ENCODE measurements around the gene VPS13A.

DNA sequence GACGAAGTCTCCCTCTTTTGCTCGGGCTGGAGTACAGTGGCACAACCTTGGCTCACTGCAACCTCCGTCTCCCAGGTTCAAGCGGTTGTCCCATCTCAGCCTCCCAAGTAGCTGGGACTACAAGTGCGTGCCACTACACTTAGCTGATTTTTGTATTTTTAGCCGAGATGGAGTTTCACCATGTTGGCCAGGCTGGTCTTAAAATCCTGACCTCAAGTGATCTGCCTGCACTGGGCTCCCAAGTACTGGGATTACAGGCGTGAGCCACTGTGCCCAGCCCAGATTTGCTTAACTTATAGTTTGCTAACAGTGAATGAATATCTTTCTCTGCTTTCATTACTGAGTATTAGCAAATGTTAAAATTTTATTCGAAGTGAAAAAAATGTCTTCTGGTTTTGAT is 84.3 kb downstream of the VPS13A start:
- no peak for TF ChIP-seq CHD2 (IDR thresholded peaks at IDR 0.05; ENCODE audit: low read depth, low read length)
- TF ChIP-seq ZNF337 (CRISPR knock-in tag; IDR thresholded peaks at IDR 0.05; ENCODE audit: borderline replicate concordance, low read depth) = no peak
- no peak for TF ChIP-seq JARID2 (CRISPR knock-in tag; IDR thresholded peaks at IDR 0.05; ENCODE audit: insufficient replicate concordance)
- TF ChIP-seq, protein P1, sequence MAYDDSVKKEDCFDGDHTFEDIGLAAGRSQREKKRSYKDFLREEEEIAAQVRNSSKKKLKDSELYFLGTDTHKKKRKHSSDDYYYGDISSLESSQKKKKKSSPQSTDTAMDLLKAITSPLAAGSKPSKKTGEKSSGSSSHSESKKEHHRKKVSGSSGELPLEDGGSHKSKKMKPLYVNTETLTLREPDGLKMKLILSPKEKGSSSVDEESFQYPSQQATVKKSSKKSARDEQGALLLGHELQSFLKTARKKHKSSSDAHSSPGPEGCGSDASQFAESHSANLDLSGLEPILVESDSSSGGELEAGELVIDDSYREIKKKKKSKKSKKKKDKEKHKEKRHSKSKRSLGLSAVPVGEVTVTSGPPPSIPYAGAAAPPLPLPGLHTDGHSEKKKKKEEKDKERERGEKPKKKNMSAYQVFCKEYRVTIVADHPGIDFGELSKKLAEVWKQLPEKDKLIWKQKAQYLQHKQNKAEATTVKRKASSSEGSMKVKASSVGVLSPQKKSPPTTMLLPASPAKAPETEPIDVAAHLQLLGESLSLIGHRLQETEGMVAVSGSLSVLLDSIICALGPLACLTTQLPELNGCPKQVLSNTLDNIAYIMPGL (CRISPR knock-in tag; IDR thresholded peaks at IDR 0.05; ENCODE audit: borderline replicate concordance in 1 of 2, low read depth in 1 of 2) = no peak

Measured in HepG2 (cell line).